ENCODE results near the gene BAG1.

GRCh38 chr9:33209394-33209793 lies 55.1 kb downstream of the BAG1 start:
- no peak for TF ChIP-seq CTCF (IDR thresholded peaks at IDR 0.05)
- no peak for TF ChIP-seq POLR2A (IDR thresholded peaks at IDR 0.05)
- no peak for TF ChIP-seq EP300 (IDR thresholded peaks at IDR 0.05)
